Liver (tissue), 3 donors: ENCODE measurements around the gene MAMDC4.

Experiments
- CTCF ChIP-seq: fragments of 150-350 bp; IDR thresholded peaks from 2 replicates; pipeline ENCODE4 v1.5.1; 2017; ENCODE audit warnings: improper control_type of control experiment, low read depth, low read length; ENCODE audit not compliant: missing input control
- GABPA ChIP-seq, 2 donors: IDR thresholded peaks in 1 of 2; conservative IDR thresholded peaks in 1 of 2; 2 replicates each; pipeline ENCODE4 v1.6.1; 2016; ENCODE audit warnings: antibody characterized with exemption in 2 of 2, mild to moderate bottlenecking in 1 of 2, moderate library complexity in 1 of 2
- JUND ChIP-seq, 2 donors: IDR thresholded peaks; 2 replicates each; pipeline ENCODE4 v1.6.1; 2016; ENCODE audit warnings: antibody characterized with exemption in 2 of 2
- RAD21 ChIP-seq, 2 donors: IDR thresholded peaks; 2 replicates each; pipeline ENCODE4 v1.6.1; 2016; ENCODE audit warnings: antibody characterized with exemption in 2 of 2, mild to moderate bottlenecking in 2 of 2
- TAF1 ChIP-seq: conservative IDR thresholded peaks from 2 replicates; pipeline ENCODE4 v1.6.1; 2016; ENCODE audit warnings: antibody characterized with exemption, mild to moderate bottlenecking
- TF ChIP-seq, protein P1 (sequence below): IDR thresholded peaks from 2 replicates; pipeline ENCODE4 v1.6.1; 2016; ENCODE audit warnings: antibody characterized with exemption, mild to moderate bottlenecking
- donor health status: healthy.
- donor health status: healthy.

DNA sequence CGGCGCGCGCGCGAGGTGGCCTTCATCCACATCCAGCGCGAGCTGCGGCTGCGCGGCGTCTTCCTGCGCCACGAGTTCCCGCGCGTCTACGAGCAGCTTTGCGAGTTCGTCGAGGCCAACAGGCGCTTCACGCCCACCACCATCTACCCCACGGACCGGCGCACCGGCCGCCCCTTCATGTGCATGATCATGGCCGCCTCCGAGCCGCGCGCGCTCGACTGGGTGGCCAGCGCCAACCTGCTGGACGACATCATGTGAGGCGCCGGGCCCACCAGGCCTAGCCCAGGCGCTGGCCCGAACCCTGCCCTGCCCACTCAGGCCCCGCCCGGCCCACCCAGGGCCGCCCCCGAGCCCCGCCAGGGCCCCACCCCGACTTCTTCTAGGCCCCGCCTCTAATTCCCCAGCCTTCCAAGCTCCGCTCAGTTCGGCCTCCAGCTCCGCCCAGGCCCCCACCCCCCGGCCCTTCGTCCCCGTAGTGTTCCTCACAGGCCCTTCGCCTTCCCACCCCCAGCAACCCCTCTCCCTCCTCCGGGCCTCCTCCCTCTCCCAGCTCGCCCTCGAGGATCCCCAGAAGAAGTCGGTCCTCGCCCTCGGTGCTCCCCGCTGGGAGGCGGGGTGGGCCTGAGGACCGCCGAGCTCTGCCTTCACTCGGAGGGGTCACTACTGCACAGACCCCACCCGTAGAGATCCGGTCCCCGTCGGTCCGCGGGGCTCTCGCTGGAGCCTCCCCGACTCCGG, 4.9 kb upstream of the MAMDC4 start:
- no peak for TF ChIP-seq CTCF
- TF ChIP-seq, protein P1, sequence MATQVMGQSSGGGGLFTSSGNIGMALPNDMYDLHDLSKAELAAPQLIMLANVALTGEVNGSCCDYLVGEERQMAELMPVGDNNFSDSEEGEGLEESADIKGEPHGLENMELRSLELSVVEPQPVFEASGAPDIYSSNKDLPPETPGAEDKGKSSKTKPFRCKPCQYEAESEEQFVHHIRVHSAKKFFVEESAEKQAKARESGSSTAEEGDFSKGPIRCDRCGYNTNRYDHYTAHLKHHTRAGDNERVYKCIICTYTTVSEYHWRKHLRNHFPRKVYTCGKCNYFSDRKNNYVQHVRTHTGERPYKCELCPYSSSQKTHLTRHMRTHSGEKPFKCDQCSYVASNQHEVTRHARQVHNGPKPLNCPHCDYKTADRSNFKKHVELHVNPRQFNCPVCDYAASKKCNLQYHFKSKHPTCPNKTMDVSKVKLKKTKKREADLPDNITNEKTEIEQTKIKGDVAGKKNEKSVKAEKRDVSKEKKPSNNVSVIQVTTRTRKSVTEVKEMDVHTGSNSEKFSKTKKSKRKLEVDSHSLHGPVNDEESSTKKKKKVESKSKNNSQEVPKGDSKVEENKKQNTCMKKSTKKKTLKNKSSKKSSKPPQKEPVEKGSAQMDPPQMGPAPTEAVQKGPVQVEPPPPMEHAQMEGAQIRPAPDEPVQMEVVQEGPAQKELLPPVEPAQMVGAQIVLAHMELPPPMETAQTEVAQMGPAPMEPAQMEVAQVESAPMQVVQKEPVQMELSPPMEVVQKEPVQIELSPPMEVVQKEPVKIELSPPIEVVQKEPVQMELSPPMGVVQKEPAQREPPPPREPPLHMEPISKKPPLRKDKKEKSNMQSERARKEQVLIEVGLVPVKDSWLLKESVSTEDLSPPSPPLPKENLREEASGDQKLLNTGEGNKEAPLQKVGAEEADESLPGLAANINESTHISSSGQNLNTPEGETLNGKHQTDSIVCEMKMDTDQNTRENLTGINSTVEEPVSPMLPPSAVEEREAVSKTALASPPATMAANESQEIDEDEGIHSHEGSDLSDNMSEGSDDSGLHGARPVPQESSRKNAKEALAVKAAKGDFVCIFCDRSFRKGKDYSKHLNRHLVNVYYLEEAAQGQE: no peak
- no peak for TF ChIP-seq GABPA (IDR thresholded peaks at IDR 0.05 in 1 of 2, conservative IDR thresholded peaks at IDR 0.05 in 1 of 2)
- TF ChIP-seq RAD21 (IDR thresholded peaks at IDR 0.05): no peak
- TF ChIP-seq TAF1: no peak
- no peak for TF ChIP-seq JUND (IDR thresholded peaks at IDR 0.05)
